Measurements from ENCODE around the gene RNF17.

Gene RNF17, protein sequence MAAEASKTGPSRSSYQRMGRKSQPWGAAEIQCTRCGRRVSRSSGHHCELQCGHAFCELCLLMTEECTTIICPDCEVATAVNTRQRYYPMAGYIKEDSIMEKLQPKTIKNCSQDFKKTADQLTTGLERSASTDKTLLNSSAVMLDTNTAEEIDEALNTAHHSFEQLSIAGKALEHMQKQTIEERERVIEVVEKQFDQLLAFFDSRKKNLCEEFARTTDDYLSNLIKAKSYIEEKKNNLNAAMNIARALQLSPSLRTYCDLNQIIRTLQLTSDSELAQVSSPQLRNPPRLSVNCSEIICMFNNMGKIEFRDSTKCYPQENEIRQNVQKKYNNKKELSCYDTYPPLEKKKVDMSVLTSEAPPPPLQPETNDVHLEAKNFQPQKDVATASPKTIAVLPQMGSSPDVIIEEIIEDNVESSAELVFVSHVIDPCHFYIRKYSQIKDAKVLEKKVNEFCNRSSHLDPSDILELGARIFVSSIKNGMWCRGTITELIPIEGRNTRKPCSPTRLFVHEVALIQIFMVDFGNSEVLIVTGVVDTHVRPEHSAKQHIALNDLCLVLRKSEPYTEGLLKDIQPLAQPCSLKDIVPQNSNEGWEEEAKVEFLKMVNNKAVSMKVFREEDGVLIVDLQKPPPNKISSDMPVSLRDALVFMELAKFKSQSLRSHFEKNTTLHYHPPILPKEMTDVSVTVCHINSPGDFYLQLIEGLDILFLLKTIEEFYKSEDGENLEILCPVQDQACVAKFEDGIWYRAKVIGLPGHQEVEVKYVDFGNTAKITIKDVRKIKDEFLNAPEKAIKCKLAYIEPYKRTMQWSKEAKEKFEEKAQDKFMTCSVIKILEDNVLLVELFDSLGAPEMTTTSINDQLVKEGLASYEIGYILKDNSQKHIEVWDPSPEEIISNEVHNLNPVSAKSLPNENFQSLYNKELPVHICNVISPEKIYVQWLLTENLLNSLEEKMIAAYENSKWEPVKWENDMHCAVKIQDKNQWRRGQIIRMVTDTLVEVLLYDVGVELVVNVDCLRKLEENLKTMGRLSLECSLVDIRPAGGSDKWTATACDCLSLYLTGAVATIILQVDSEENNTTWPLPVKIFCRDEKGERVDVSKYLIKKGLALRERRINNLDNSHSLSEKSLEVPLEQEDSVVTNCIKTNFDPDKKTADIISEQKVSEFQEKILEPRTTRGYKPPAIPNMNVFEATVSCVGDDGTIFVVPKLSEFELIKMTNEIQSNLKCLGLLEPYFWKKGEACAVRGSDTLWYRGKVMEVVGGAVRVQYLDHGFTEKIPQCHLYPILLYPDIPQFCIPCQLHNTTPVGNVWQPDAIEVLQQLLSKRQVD (N-terminal part only)

DNA sequence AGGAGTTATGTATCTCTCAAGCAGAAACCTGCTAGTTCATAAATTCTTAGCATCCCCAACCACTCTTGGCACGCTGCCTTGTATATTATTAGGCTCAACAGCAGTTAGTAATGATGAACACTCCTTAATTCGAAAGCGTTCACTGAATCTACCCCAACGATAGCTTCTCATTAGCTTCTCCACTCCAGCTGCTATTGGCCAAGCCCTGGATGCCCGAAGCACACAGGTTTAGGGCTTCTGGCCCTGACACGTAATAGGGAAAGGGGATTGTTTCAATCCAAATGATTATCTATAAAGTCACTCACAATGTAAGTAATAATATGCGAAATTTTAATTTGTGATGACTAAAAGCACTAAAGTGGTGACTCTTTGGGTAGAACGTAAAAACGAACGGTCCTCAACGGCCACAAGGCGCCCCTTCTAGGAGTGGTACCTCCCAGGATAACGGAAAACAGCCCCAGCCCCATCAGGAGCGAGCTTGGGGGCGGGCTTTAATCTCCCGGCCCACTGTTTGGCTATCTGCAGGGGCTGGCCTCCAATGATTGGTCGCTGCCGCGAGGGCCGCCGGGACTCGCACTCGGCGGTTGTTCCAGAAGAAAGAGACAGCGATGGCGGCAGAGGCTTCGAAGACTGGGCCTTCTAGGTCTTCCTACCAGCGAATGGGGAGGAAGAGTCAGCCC, at the start of gene RNF17:
TSS of gene RNF17 (plus strand) at position 574 of the 680 bp plus-strand sequence. CDS start at position 609, 35 bp downstream.
- no peak within 1 kb of the TSS for H3K4me3 ChIP-seq (ENCODE audit: low read length)
- DNase-seq (ENCODE audit: low read depth) = no peak
- TF ChIP-seq, protein P1, sequence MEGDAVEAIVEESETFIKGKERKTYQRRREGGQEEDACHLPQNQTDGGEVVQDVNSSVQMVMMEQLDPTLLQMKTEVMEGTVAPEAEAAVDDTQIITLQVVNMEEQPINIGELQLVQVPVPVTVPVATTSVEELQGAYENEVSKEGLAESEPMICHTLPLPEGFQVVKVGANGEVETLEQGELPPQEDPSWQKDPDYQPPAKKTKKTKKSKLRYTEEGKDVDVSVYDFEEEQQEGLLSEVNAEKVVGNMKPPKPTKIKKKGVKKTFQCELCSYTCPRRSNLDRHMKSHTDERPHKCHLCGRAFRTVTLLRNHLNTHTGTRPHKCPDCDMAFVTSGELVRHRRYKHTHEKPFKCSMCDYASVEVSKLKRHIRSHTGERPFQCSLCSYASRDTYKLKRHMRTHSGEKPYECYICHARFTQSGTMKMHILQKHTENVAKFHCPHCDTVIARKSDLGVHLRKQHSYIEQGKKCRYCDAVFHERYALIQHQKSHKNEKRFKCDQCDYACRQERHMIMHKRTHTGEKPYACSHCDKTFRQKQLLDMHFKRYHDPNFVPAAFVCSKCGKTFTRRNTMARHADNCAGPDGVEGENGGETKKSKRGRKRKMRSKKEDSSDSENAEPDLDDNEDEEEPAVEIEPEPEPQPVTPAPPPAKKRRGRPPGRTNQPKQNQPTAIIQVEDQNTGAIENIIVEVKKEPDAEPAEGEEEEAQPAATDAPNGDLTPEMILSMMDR (conservative IDR thresholded peaks at IDR 0.05; ENCODE audit: low read depth, low read length) = no peak

DNA sequence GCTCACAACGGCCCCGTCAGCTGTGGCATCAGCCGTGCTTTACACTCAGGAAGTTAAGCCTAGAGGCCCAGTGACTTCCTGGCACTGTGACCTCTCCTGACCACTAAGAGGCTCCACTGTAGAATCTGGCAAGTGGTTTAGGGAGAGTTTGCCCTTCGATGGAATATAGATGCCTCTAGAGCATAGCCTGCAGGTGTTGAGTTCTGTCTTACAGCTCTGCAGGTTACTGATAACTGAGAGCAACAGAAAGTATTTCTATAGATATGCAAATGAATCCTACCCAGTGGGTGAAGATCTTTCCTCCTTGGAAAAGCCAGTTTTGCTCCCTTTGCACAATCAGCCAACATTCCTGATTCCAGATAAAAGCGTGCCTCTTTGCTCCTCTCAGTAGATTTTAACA, 48.0 kb upstream of the RNF17 start:
- TF ChIP-seq, protein P1 (conservative IDR thresholded peaks at IDR 0.05; ENCODE audit: low read depth, low read length) = no peak
- DNase-seq (ENCODE audit: low read depth) = no peak
- no peak overlapping the region for H3K4me3 ChIP-seq (ENCODE audit: low read length)

GRCh38 chr13:24716446-24716845, 47.5 kb upstream of the RNF17 start:
- TF ChIP-seq, protein P1 (conservative IDR thresholded peaks at IDR 0.05; ENCODE audit: low read depth, low read length) = no peak
- no peak for DNase-seq (ENCODE audit: low read depth)
- H3K4me3 ChIP-seq (ENCODE audit: low read length) = no peak overlapping the region

DNA sequence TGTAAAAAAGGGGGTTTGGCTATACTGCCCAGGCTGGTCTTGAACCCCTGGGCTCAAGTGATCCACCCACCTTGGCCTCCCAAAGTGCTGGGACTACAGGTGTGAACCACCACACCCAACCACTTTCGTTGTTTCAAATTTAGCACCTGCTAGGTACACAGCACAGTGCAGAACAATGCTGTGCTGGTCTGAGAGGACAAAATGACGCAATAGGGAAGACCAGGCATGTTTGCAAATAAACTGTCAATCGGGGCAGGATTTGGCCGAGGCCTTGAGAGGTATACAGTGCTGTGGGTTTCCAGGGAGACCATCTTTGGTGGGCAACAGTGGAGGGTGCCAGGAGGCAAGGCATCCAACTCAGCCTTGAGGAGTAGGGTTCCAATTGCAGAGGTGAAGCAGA, 46.8 kb upstream of the RNF17 start:
- TF ChIP-seq, protein P1 (conservative IDR thresholded peaks at IDR 0.05; ENCODE audit: low read depth, low read length) = no peak
- no peak overlapping the region for H3K4me3 ChIP-seq (ENCODE audit: low read length)
- DNase-seq (ENCODE audit: low read depth) = no peak

DNA sequence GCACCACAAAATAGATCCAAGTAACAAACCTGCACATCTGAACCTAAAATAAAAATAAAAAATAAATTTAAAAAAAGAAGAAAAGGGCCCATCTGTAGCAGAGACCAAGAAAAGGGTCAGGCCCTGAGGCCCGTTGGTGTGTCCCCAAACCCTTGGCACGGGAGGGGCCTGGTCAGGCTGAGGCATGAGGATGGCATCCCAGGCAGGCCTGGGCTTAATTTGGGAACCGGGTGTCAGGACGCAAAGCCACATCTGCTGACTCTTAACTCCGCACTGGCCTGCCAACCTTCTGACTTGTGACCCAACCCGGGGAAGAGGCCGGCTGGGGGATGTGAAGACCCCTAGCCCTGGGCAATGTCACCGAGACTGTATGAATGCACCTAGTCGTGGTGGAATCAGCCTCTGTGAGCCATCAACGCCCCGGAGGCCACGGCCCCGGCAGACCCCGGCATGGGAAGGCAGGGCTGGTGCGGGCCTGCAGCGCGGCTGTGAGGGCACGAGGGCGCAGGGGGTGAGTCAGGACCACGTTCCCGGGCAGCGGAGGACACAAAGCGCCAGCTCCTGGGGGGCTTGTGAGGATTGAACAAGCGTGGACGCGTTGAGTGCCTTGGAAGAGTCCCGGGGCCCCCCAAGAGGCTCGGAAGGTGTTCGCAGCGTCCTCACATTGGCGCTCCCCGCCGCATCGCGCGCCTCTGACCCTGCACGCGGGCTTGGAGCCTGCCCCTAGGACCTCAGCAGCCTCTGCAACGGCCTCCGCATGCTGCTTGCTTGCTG, 45.6 kb upstream of the RNF17 start:
- TF ChIP-seq, protein P1 (conservative IDR thresholded peaks at IDR 0.05; ENCODE audit: low read depth, low read length) = no peak
- no peak overlapping the region for H3K4me3 ChIP-seq (ENCODE audit: low read length)
- no peak for DNase-seq (ENCODE audit: low read depth)
